Uterus (tissue), 4 donors: ENCODE data around the gene TUB. TPM values are rescaled to one million over a fixed set of nuclear protein-coding genes. Genes with fewer than 3 reads are reported as not detected.

Experiments used
- DNase-seq, 2 donors: peaks; one replicate each; pipeline ENCODE4 v3.0.0-alpha.2; 2019 to 2020
- H3K27ac ChIP-seq, 2 donors: fragments of 200-600 bp; sonication (generic); 1 replicate in 1 of 2; 2 replicates in 1 of 2; pipeline ENCODE4 v1.5.1; 2016 to 2018
- H3K27me3 ChIP-seq, 2 donors: fragments of 200-600 bp; sonication (generic); one replicate each; pipeline ENCODE4 v1.5.1; 2018 to 2019; ENCODE audit warnings: control low read depth in 1 of 2
- H3K36me3 ChIP-seq, 2 donors: fragments of 200-600 bp; sonication (generic); one replicate each; pipeline ENCODE4 v1.5.1; 2019; ENCODE audit warnings: control low read depth in 1 of 2
- H3K4me1 ChIP-seq, 2 donors: fragments of 200-600 bp; sonication (generic); one replicate each; pipeline ENCODE4 v1.5.1; 2018 to 2019; ENCODE audit warnings: control low read depth in 1 of 2
- H3K4me3 ChIP-seq, 2 donors: fragments of 200-600 bp; sonication (generic); 1 replicate in 1 of 2; 2 replicates in 1 of 2; pipeline ENCODE4 v1.5.1; 2018 to 2019; ENCODE audit warnings: mild to moderate bottlenecking in 1 of 2
- H3K9me3 ChIP-seq, 2 donors: fragments of 200-600 bp; sonication (generic); one replicate each; pipeline ENCODE4 v1.5.1; 2019; ENCODE audit warnings: control low read depth in 1 of 2
- CTCF ChIP-seq, 4 experiments: fragments of 200-600 bp in 2 of 4; fragments of 450-650 bp in 2 of 4; sonication (generic) in 2 of 4; IDR thresholded peaks; one replicate each; pipeline ENCODE4 v1.5.1; 2016 to 2019; ENCODE audit warnings: antibody characterized with exemption in 4 of 4, mild to moderate bottlenecking in 2 of 4, moderate library complexity in 1 of 4
- POLR2A ChIP-seq, 2 donors: fragments of 450-650 bp; IDR thresholded peaks; one replicate each; pipeline ENCODE4 v1.6.1; 2016; ENCODE audit warnings: antibody characterized with exemption in 2 of 2, mild to moderate bottlenecking in 1 of 2, moderate library complexity in 1 of 2
- intact Hi-C: fragments of 100-400 bp; cut with DNase I; formaldehyde crosslinking; loops from one replicate; pipeline ENCODE4 v1.15.1; 2023; ENCODE audit warnings: low total_unique reads
- total RNA-seq, 4 donors: library from RNA; depleted of rRNA in 3 of 4; stranded (reverse); fragments of >200 nt in 3 of 4; gene quantifications; one replicate each; pipeline versions ENCODE4 v1.1.0 to v1.2.4, GENCODE V29; 2014 to 2023
- donor health status: DM: yes; HTN: yes; CAD: no.

Gene TUB
- total RNA-seq, 4 donors from 2014 or later, result 12.6 to 57.4 (median 37.8) TPM

- Histone ChIP-seq H3K27ac (peak overlapping the region; percentile 72 to 92), H3K27me3 (no peaks in the 10 kb centered on the region), H3K36me3 (no peaks in the 10 kb centered on the region), H3K4me1 (peaks cover 28 to 34% of the 10 kb centered on the region in 2 donors), H3K9me3 (no peaks in the 10 kb centered on the region), H3K4me3 (no peak overlapping the region)
- DNase-seq, result peak in 1 of 2 donors; percentile 15
- no peak for TF ChIP-seq POLR2A (IDR thresholded peaks at IDR 0.05)
- TF ChIP-seq CTCF (IDR thresholded peaks at IDR 0.05), result no peak
- intact Hi-C loops, result no loop called here
Observed at GRCh38 chr11:8061555-8062428, 19.2 kb upstream of the TUB start.

- TF ChIP-seq POLR2A (IDR thresholded peaks at IDR 0.05) (no peak), CTCF (IDR thresholded peaks at IDR 0.05) (no peak)
- Histone ChIP-seq H3K27me3 (no peaks in the 10 kb centered on the region), H3K36me3 (no peaks in the 10 kb centered on the region), H3K9me3 (no peaks in the 10 kb centered on the region), H3K4me3 (no peak overlapping the region), H3K27ac (peak overlapping the region; percentile 72 to 92), H3K4me1 (peaks cover 22 to 31% of the 10 kb centered on the region in 2 donors)
- intact Hi-C loops, result no loop called here
- peak in 1 of 2 donors; percentile 29 for DNase-seq
Observed at GRCh38 chr11:8062781-8063257, 18.2 kb upstream of the TUB start.

- no peaks in the 10 kb centered on the region for H3K9me3 ChIP-seq
- peaks cover 17 to 31% of the 10 kb centered on the region in 2 donors for H3K4me1 ChIP-seq
- intact Hi-C loops, result no loop called here
- H3K27ac ChIP-seq, result peak overlapping the region; percentile 72 to 92
- H3K27me3 ChIP-seq, result no peaks in the 10 kb centered on the region
- DNase-seq, result peak; percentile 59 to 64
- no peak for TF ChIP-seq CTCF (IDR thresholded peaks at IDR 0.05)
- TF ChIP-seq POLR2A (IDR thresholded peaks at IDR 0.05), result no peak
- no peaks in the 10 kb centered on the region for H3K36me3 ChIP-seq
- no peak overlapping the region for H3K4me3 ChIP-seq
Observed at GRCh38 chr11:8063324-8063723, 17.7 kb upstream of the TUB start.

- Histone ChIP-seq H3K36me3 (no peaks in the 10 kb centered on the region), H3K27ac (peak overlapping the region in 1 of 2 donors; percentile 92), H3K27me3 (no peaks in the 10 kb centered on the region), H3K9me3 (no peaks in the 10 kb centered on the region), H3K4me1 (peaks cover 4 to 28% of the 10 kb centered on the region in 2 donors), H3K4me3 (no peak overlapping the region)
- intact Hi-C loops, result no loop called here
- no peak for TF ChIP-seq POLR2A (IDR thresholded peaks at IDR 0.05)
- TF ChIP-seq CTCF (IDR thresholded peaks at IDR 0.05), result no peak
- DNase-seq, result no peak
Observed at GRCh38 chr11:8065031-8065430, 16.0 kb upstream of the TUB start.
